ENCODE results near the gene ECHS1. TPM values are rescaled to one million over a fixed set of nuclear protein-coding genes. Genes with fewer than 3 reads are reported as not detected.

The ECHS1 gene
- total and polyA plus RNA-seq, 9 of the 15 experiments (the other 6 are each of a cell fraction or from before 2014, with no cell fraction given), result 16.6 to 100 (median 68.1) TPM

DNA sequence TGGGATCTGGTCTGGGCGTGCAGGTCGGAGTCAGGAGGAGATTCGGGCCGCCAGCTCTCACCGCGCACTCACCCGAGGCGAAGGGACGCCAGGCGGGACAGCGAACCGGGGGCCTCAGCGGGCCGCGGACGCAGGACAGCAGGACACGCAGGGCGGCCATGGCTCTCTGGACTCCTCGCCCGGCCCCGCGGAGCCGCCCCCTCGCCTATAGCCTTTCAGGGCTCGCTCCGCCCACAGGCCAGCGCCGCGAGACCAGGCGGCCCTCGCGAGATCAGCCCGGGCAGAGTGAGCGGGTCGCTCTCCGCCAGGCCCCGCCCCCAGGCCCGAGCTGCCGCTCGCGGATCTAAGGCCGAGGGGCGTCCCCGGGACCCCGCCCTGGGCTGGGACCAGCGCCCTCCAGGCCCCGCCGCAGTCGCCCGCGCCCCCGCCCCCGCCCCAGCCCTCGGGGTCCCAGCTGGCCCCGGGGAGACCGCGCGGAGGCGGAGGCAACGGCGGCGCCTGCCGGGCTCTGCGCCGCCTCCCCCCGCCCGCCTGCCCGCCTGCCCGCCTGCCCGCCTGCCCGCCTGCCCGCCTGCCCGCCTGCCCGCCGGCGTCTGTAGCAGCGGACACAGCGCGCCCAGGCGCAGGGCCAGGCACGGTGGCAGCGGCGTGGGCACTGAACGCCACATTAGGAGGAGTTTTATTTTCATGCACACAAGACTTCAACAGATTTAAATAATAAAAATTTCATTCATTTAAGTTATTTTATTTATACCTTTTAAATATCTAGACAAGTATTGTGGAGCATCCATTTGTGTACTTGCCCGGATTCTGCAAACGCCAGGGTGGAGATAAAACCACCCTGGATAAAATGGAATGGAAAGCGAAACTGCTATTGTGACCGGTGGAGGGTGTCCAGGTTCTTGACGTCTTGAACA, at the start of gene ECHS1 (continued):
- TF ChIP-seq, protein P1, sequence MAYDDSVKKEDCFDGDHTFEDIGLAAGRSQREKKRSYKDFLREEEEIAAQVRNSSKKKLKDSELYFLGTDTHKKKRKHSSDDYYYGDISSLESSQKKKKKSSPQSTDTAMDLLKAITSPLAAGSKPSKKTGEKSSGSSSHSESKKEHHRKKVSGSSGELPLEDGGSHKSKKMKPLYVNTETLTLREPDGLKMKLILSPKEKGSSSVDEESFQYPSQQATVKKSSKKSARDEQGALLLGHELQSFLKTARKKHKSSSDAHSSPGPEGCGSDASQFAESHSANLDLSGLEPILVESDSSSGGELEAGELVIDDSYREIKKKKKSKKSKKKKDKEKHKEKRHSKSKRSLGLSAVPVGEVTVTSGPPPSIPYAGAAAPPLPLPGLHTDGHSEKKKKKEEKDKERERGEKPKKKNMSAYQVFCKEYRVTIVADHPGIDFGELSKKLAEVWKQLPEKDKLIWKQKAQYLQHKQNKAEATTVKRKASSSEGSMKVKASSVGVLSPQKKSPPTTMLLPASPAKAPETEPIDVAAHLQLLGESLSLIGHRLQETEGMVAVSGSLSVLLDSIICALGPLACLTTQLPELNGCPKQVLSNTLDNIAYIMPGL (CRISPR knock-in tag; IDR thresholded peaks at IDR 0.05), result no peak
- no peak for TF ChIP-seq ZNF449 (CRISPR knock-in tag; IDR thresholded peaks at IDR 0.05)
- no peak for TF ChIP-seq ZNF175 (CRISPR knock-in tag; IDR thresholded peaks at IDR 0.05; ENCODE audit: low read depth)
- TF ChIP-seq TAL1 (IDR thresholded peaks at IDR 0.05), result no peak
- TF ChIP-seq ADNP (tag; IDR thresholded peaks at IDR 0.05), result no peak
- TF ChIP-seq AFF4 (CRISPR knock-in tag; IDR thresholded peaks at IDR 0.05), result no peak
- 0 out of 2 replicates have a peak, but pooled peaks have one; percentile 4 for TF ChIP-seq CREM (IDR thresholded peaks at IDR 0.05; ENCODE audit: low read depth)
- TF ChIP-seq ZNF274 (IDR thresholded peaks at IDR 0.05; ENCODE audit: borderline replicate concordance, low read depth, low read length), result no peak
- TF ChIP-seq LCOR (CRISPR knock-in tag; IDR thresholded peaks at IDR 0.05), result no peak
- TF ChIP-seq PBX2 (CRISPR knock-in tag; IDR thresholded peaks at IDR 0.05; ENCODE audit: low read depth), result no peak
- TF ChIP-seq PBX2 (tag; conservative IDR thresholded peaks at IDR 0.05; ENCODE audit: low read depth), result no peak
- TF ChIP-seq TBL1XR1 (IDR thresholded peaks at IDR 0.05; ENCODE audit: low read length in 2 of 2), result no peak
- TF ChIP-seq, protein P2, sequence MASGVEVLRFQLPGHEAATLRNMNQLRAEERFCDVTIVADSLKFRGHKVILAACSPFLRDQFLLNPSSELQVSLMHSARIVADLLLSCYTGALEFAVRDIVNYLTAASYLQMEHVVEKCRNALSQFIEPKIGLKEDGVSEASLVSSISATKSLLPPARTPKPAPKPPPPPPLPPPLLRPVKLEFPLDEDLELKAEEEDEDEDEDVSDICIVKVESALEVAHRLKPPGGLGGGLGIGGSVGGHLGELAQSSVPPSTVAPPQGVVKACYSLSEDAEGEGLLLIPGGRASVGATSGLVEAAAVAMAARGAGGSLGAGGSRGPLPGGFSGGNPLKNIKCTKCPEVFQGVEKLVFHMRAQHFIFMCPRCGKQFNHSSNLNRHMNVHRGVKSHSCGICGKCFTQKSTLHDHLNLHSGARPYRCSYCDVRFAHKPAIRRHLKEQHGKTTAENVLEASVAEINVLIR (CRISPR knock-in tag; IDR thresholded peaks at IDR 0.05), result no peak
